ENCODE measurements around the gene AMFR. TPM values are rescaled to one million over a fixed set of nuclear protein-coding genes. Genes with fewer than 3 reads are reported as not detected.
"Not testable (repeated sequence)": the region's sequence is repeated elsewhere in the genome, so short reads cannot be mapped to it uniquely, and the experiment has no call there.

The AMFR gene
- total RNA-seq, 1 donor from 2014 or later: 112 TPM

GRCh38 chr16:56388209-56388608, 37.1 kb downstream of the AMFR start:
- Histone ChIP-seq H3K9me3 (no peaks in the 10 kb centered on the region), H3K4me3 (no peak overlapping the region), H3K27ac (no peak overlapping the region), H3K4me1 (no peaks in the 10 kb centered on the region), H3K36me3 (peaks cover 63 to 74% of the 10 kb centered on the region in 2 donors), H3K27me3 (no peaks in the 10 kb centered on the region)
- no peak for TF ChIP-seq CTCF (IDR thresholded peaks at IDR 0.05)
- intact Hi-C loops (cut with DNase I): no loop called here
- DNase-seq (ENCODE audit: low spot score in 2 of 2): no peak

GRCh38 chr16:56387396-56387795, 37.9 kb downstream of the AMFR start:
- Histone ChIP-seq H3K4me1 (no peaks in the 10 kb centered on the region), H3K27ac (no peak overlapping the region), H3K27me3 (no peaks in the 10 kb centered on the region), H3K4me3 (no peak overlapping the region), H3K9me3 (no peaks in the 10 kb centered on the region), H3K36me3 (peaks cover 70 to 80% of the 10 kb centered on the region in 2 donors)
- intact Hi-C loops (cut with DNase I): no loop called here
- TF ChIP-seq CTCF (IDR thresholded peaks at IDR 0.05): no peak
- DNase-seq (ENCODE audit: low spot score in 2 of 2): no peak

- intact Hi-C loops (cut with DNase I): no loop called here
- Histone ChIP-seq H3K36me3 (peaks cover 81 to 86% of the 10 kb centered on the region in 2 donors), H3K27ac (no peak overlapping the region), H3K4me3 (no peak overlapping the region), H3K27me3 (no peaks in the 10 kb centered on the region), H3K4me1 (no peaks in the 10 kb centered on the region), H3K9me3 (peaks cover 13 to 18% of the 10 kb centered on the region in 2 donors)
- no peak for TF ChIP-seq CTCF (IDR thresholded peaks at IDR 0.05)
- no peak for DNase-seq (ENCODE audit: low spot score in 2 of 2)
Measured at GRCh38 chr16:56384074-56384721, 41.1 kb downstream of the AMFR start.

GRCh38 chr16:56382901-56383355, 42.4 kb downstream of the AMFR start:
- H3K27me3 ChIP-seq: no peaks in the 10 kb centered on the region
- no peak overlapping the region for H3K4me3 ChIP-seq
- peaks cover 13 to 18% of the 10 kb centered on the region in 2 donors for H3K9me3 ChIP-seq
- H3K4me1 ChIP-seq: no peaks in the 10 kb centered on the region
- DNase-seq (ENCODE audit: low spot score in 2 of 2): no peak
- H3K27ac ChIP-seq: no peak overlapping the region
- intact Hi-C loops (cut with DNase I): no loop called here
- peaks cover 69 to 91% of the 10 kb centered on the region in 2 donors for H3K36me3 ChIP-seq
- TF ChIP-seq CTCF (IDR thresholded peaks at IDR 0.05): no peak

GRCh38 chr16:56382459-56382858, 42.9 kb downstream of the AMFR start:
- no peak for DNase-seq (ENCODE audit: low spot score in 2 of 2)
- H3K9me3 ChIP-seq: peaks cover 13 to 18% of the 10 kb centered on the region in 2 donors
- no peak for TF ChIP-seq CTCF (IDR thresholded peaks at IDR 0.05)
- intact Hi-C loops (cut with DNase I): no loop called here
- no peaks in the 10 kb centered on the region for H3K4me1 ChIP-seq
- peaks cover 64 to 91% of the 10 kb centered on the region in 2 donors for H3K36me3 ChIP-seq
- no peaks in the 10 kb centered on the region for H3K27me3 ChIP-seq
- no peak overlapping the region for H3K4me3 ChIP-seq
- no peak overlapping the region for H3K27ac ChIP-seq

- Histone ChIP-seq H3K36me3 (peaks cover 61 to 82% of the 10 kb centered on the region in 2 donors), H3K9me3 (peaks cover 13 to 18% of the 10 kb centered on the region in 2 donors)
- intact Hi-C loops (cut with DNase I); H3K4me3 ChIP-seq; H3K4me1 ChIP-seq; H3K27ac ChIP-seq; DNase-seq (ENCODE audit: low spot score in 2 of 2); H3K27me3 ChIP-seq: not testable (repeated sequence)
Measured at GRCh38 chr16:56380778-56381485, 44.4 kb downstream of the AMFR start.

- Histone ChIP-seq H3K36me3 (peaks cover 42 to 70% of the 10 kb centered on the region in 2 donors), H3K9me3 (peaks cover 13 to 18% of the 10 kb centered on the region in 2 donors)
- H3K4me1 ChIP-seq; H3K27me3 ChIP-seq; H3K4me3 ChIP-seq; DNase-seq (ENCODE audit: low spot score in 2 of 2); intact Hi-C loops (cut with DNase I); H3K27ac ChIP-seq: not testable (repeated sequence)
Measured at GRCh38 chr16:56379044-56379443, 46.3 kb downstream of the AMFR start.

- H3K4me3 ChIP-seq; H3K27me3 ChIP-seq; H3K9me3 ChIP-seq; intact Hi-C loops (cut with DNase I); H3K27ac ChIP-seq; DNase-seq (ENCODE audit: low spot score in 2 of 2); H3K4me1 ChIP-seq: not testable (repeated sequence)
- peaks cover 12 to 44% of the 10 kb centered on the region in 2 donors for H3K36me3 ChIP-seq
Measured at GRCh38 chr16:56375792-56376191, 49.6 kb downstream of the AMFR start.
